K562 (cell line): ENCODE results near the gene PRMT5. TPM values are rescaled to one million over a fixed set of nuclear protein-coding genes. Genes with fewer than 3 reads are reported as not detected.

Experiments used
- ATF1 ChIP-seq, 2 experiments: fragments of 450-650 bp in 1 of 2; IDR thresholded peaks; 2 replicates each; pipeline ENCODE4 v1.6.1; 2016; ENCODE audit warnings: missing compliant biosample characterization in 1 of 2, missing genetic modification characterization in 1 of 2
- DACH1 ChIP-seq: fragments of 450-650 bp; IDR thresholded peaks from 2 replicates; pipeline ENCODE4 v1.6.1; 2018; ENCODE audit not compliant: partially characterized antibody
- EZH2 ChIP-seq: IDR thresholded peaks from 2 replicates; pipeline ENCODE4 v1.6.1; 2012; ENCODE audit warnings: low read depth, mild to moderate bottlenecking, inconsistent platforms, low read length, borderline replicate concordance
- GABPB2 ChIP-seq: fragments of 250-450 bp; sonication (Bioruptor Pico); conservative IDR thresholded peaks from 2 replicates; pipeline ENCODE4 v1.5.1; 2021; ENCODE audit warnings: mild to moderate bottlenecking
- NCOA2 ChIP-seq, 2 experiments: fragments of 450-650 bp; IDR thresholded peaks; 2 replicates each; pipeline ENCODE4 v1.6.1; 2018; ENCODE audit warnings: mild to moderate bottlenecking in 2 of 2, moderate library complexity in 1 of 2; ENCODE audit not compliant: partially characterized antibody in 2 of 2
- NFE2L1 ChIP-seq: fragments of 450-650 bp; IDR thresholded peaks from 2 replicates; pipeline ENCODE4 v1.6.1; 2016; ENCODE audit warnings: missing genetic modification characterization, low read depth, mild to moderate bottlenecking, missing compliant biosample characterization, moderate library complexity, borderline replicate concordance
- PHF21A ChIP-seq: fragments of 450-650 bp; IDR thresholded peaks from 2 replicates; pipeline ENCODE4 v1.6.1; 2017; ENCODE audit warnings: low read depth, borderline replicate concordance
- POLR2A ChIP-seq: fragments of 450-650 bp; conservative IDR thresholded peaks from 2 replicates; pipeline ENCODE4 v1.6.1; 2016
- RUNX1 ChIP-seq: sonication (generic); IDR thresholded peaks from 2 replicates; pipeline ENCODE4 v1.6.1; 2016; ENCODE audit warnings: antibody characterized with exemption, low read depth
- SMAD1 ChIP-seq: fragments of 150-350 bp; IDR thresholded peaks from 2 replicates; pipeline ENCODE4 v1.6.1; 2014; ENCODE audit warnings: low read length, low read depth; ENCODE audit not compliant: partially characterized antibody
- TAF1 ChIP-seq: IDR thresholded peaks from 2 replicates; pipeline ENCODE4 v1.6.1; 2011; ENCODE audit warnings: mild to moderate bottlenecking, low read length, moderate library complexity; ENCODE audit not compliant: insufficient read depth, control insufficient read depth, severe bottlenecking; ENCODE audit errors: extremely low read depth
- TAF9B ChIP-seq: fragments of 450-650 bp; IDR thresholded peaks from 2 replicates; pipeline ENCODE4 v1.6.1; 2018; ENCODE audit warnings: mild to moderate bottlenecking; ENCODE audit not compliant: partially characterized antibody
- XRCC5 ChIP-seq: fragments of 200-400 bp; formaldehyde crosslinking; IDR thresholded peaks from 2 replicates; pipeline ENCODE4 v1.6.1; 2017; ENCODE audit warnings: low read depth, mild to moderate bottlenecking, low read length
- ZNF165 ChIP-seq: fragments of 250-450 bp; sonication (Bioruptor Pico); IDR thresholded peaks from 2 replicates; pipeline ENCODE4 v1.4.0; 2020; ENCODE audit warnings: borderline replicate concordance
- ZNF445 ChIP-seq: fragments of 250-450 bp; sonication (Bioruptor Pico); IDR thresholded peaks from 2 replicates; pipeline ENCODE4 v1.4.0; 2020; ENCODE audit warnings: low read depth, mild to moderate bottlenecking, moderate library complexity
- ZNF589 ChIP-seq: fragments of 200-800 bp; sonication (Bioruptor generic); IDR thresholded peaks from 2 replicates; pipeline ENCODE4 v1.6.1; 2016; ENCODE audit warnings: low read depth, missing genetic modification characterization, missing compliant biosample characterization
- ZNF609 ChIP-seq: sonication (generic); formaldehyde crosslinking; IDR thresholded peaks from 2 replicates; pipeline ENCODE4 v1.8.1; 2023; ENCODE audit warnings: missing genetic modification reagents, mild to moderate bottlenecking, borderline replicate concordance
- polyA plus RNA-seq, 8 experiments: library from polyadenylated mRNA; depleted of rRNA in 4 of 8; stranded (reverse) in 5 of 8; unstranded in 3 of 8; fragments of >200 nt; fragmentation: Nextera tagmentation in 2 of 8; fragmentation: Illumina TruSeq in 1 of 8; extraction: Ambion mirVana in 2 of 8; extraction: Trizol in 1 of 8; gene quantifications; 2 replicates each; pipeline versions ENCODE4 v1.2.1 to v1.2.3, GENCODE V29; 2011 to 2014; ENCODE audit warnings: inconsistent platforms in 1 of 8, missing spikeins in 1 of 8
- total RNA-seq, 7 experiments: library from RNA; depleted of rRNA in 6 of 7; stranded (reverse); fragments of >200 nt in 6 of 7; fragmentation: Illumina TruSeq in 2 of 7; extraction: Trizol in 2 of 7; gene quantifications; 2 replicates each; pipeline versions ENCODE4 v1.2.1 to v1.2.3, GENCODE V29; 2011 to 2021; ENCODE audit warnings: low replicate concordance in 1 of 7
- TF ChIP-seq, protein P1 (sequence below), 3 experiments: IDR thresholded peaks in 2 of 3; conservative IDR thresholded peaks in 1 of 3; 2 replicates each; pipeline ENCODE4 v1.5.1; 2011 to 2012; ENCODE audit warnings: low read length in 3 of 3, mild to moderate bottlenecking in 3 of 3, control low read depth in 2 of 3, improper control_type of control experiment in 1 of 3, inconsistent platforms in 1 of 3, low read depth in 1 of 3, mixed read lengths in 1 of 3, moderate library complexity in 1 of 3; ENCODE audit not compliant: insufficient read depth in 2 of 3
- TF ChIP-seq, protein P2 (sequence below): conservative IDR thresholded peaks from 2 replicates; pipeline ENCODE4 v1.6.1; 2011; ENCODE audit warnings: low read depth, mild to moderate bottlenecking, low read length; ENCODE audit not compliant: control insufficient read depth

PRMT5 gene
- total and polyA plus RNA-seq, 9 of the 15 experiments (the other 6 are each of a cell fraction or from before 2014, with no cell fraction given): 114 to 552 (median 222) TPM

DNA sequence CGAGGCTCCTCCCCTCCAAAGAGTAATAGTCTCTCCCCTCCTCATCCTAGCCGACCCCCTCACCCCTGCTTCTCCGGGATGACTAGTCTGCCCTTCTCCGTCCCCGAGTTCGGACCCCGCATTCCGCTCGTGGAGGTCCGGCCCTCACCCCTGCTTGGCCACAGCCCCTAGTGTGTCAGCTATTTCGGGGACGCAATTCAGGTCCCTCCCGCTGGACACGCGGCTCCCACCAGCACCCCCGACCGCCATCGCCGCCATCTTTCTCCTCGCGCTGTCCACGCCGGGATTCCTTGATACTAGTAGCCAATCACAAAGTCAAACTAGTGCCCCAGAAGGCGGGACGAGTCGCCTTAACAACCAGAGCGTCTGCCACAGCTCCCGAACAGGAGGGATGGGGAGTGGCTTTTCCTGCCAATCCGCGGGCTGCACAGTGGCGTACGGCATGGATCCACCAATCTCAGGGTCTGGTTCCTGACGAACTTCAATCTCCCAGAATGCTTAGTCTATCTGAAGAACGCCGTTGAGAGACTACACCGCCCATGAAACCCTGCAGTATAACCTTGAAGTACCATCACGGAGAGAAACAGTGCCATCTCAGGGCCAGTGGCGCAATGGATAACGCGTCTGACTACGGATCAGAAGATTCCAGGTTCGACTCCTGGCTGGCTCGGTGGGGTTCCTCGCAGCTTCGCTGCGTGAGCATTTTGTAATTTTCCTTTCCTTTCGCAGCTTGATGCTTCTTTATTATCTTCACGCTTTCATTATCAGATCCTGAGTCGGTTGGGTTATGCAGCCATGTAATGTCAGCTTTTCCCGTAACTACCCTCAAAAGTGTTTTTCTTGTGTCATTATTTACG is at the start of gene PRMT5 (continued):
- TF ChIP-seq ZNF165 (CRISPR knock-in tag) (0 out of 2 replicates have a peak, but pooled peaks have one; percentile 17), DACH1 (no peak), RUNX1 (no peak), EZH2 (no peak), PHF21A (no peak), NCOA2 (IDR thresholded peaks at IDR 0.05; ENCODE audit: partially characterized antibody in 2 of 2) (peak in 1 of 2 experiments; percentile 73), TAF1 (peak; percentile 93), GABPB2 (CRISPR knock-in tag) (no peak), POLR2A (peak; percentile 99), NFE2L1 (no peak), ZNF445 (CRISPR knock-in tag) (no peak), SMAD1 (no peak), ZNF589 (no peak), TAF9B (peak; percentile 98), ATF1 (CRISPR knock-in tag; IDR thresholded peaks at IDR 0.05) (no peak), ATF1 (tag; IDR thresholded peaks at IDR 0.05) (peak; percentile 93), XRCC5 (peak; percentile 71), ZNF609 (CRISPR knock-in tag) (no peak; the same call in 1 of the 2 replicates)
- TF ChIP-seq, protein P1, sequence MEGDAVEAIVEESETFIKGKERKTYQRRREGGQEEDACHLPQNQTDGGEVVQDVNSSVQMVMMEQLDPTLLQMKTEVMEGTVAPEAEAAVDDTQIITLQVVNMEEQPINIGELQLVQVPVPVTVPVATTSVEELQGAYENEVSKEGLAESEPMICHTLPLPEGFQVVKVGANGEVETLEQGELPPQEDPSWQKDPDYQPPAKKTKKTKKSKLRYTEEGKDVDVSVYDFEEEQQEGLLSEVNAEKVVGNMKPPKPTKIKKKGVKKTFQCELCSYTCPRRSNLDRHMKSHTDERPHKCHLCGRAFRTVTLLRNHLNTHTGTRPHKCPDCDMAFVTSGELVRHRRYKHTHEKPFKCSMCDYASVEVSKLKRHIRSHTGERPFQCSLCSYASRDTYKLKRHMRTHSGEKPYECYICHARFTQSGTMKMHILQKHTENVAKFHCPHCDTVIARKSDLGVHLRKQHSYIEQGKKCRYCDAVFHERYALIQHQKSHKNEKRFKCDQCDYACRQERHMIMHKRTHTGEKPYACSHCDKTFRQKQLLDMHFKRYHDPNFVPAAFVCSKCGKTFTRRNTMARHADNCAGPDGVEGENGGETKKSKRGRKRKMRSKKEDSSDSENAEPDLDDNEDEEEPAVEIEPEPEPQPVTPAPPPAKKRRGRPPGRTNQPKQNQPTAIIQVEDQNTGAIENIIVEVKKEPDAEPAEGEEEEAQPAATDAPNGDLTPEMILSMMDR (IDR thresholded peaks at IDR 0.05 in 2 of 3, conservative IDR thresholded peaks at IDR 0.05 in 1 of 3; ENCODE audit: insufficient read depth in 2 of 3, low read depth in 1 of 3, low read length in 3 of 3): peak in 1 of 3 experiments; percentile 26; a peak in 2 of 6 replicates
- TF ChIP-seq, protein P2, sequence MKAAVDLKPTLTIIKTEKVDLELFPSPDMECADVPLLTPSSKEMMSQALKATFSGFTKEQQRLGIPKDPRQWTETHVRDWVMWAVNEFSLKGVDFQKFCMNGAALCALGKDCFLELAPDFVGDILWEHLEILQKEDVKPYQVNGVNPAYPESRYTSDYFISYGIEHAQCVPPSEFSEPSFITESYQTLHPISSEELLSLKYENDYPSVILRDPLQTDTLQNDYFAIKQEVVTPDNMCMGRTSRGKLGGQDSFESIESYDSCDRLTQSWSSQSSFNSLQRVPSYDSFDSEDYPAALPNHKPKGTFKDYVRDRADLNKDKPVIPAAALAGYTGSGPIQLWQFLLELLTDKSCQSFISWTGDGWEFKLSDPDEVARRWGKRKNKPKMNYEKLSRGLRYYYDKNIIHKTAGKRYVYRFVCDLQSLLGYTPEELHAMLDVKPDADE: peak; percentile 95
